HEK293 (cell line): ENCODE results near the gene C19orf38.

Experiments
- BCL11B ChIP-seq: fragments of 450-650 bp; formaldehyde crosslinking; IDR thresholded peaks from 2 replicates; pipeline ENCODE4 v1.5.1; 2016; ENCODE audit warnings: low read depth, missing biosample characterization, missing genetic modification characterization
- FEZF1 ChIP-seq: fragments of 450-650 bp; formaldehyde crosslinking; IDR thresholded peaks from 2 replicates; pipeline ENCODE4 v1.5.1; 2016; ENCODE audit warnings: missing biosample characterization, missing genetic modification characterization
- GLI4 ChIP-seq: fragments of 450-650 bp; formaldehyde crosslinking; IDR thresholded peaks from 2 replicates; pipeline ENCODE4 v1.5.1; 2016; ENCODE audit warnings: missing biosample characterization, missing genetic modification characterization
- KLF1 ChIP-seq: fragments of 450-650 bp; formaldehyde crosslinking; IDR thresholded peaks from 2 replicates; pipeline ENCODE4 v1.5.1; 2016; ENCODE audit warnings: missing biosample characterization, missing genetic modification characterization
- KLF8 ChIP-seq: fragments of 450-650 bp; formaldehyde crosslinking; IDR thresholded peaks from 2 replicates; pipeline ENCODE4 v1.5.1; 2016; ENCODE audit warnings: missing biosample characterization, missing genetic modification characterization
- OVOL3 ChIP-seq: fragments of 450-650 bp; formaldehyde crosslinking; IDR thresholded peaks from 2 replicates; pipeline ENCODE4 v1.5.1; 2016; ENCODE audit warnings: missing biosample characterization, missing genetic modification characterization
- SALL2 ChIP-seq: fragments of 450-650 bp; formaldehyde crosslinking; IDR thresholded peaks from 2 replicates; pipeline ENCODE4 v1.5.0; 2017; ENCODE audit warnings: missing biosample characterization, mild to moderate bottlenecking, missing genetic modification characterization, borderline replicate concordance
- SP2 ChIP-seq: fragments of 450-650 bp; formaldehyde crosslinking; IDR thresholded peaks from 2 replicates; pipeline ENCODE4 v1.5.1; 2016; ENCODE audit warnings: missing biosample characterization, missing genetic modification characterization
- SP7 ChIP-seq: fragments of 450-650 bp; formaldehyde crosslinking; IDR thresholded peaks from 2 replicates; pipeline ENCODE4 v1.5.1; 2016; ENCODE audit warnings: missing biosample characterization, missing genetic modification characterization
- TCF7L2 ChIP-seq: IDR thresholded peaks from 2 replicates; pipeline ENCODE4 v1.6.1; 2011; ENCODE audit warnings: low read depth, mild to moderate bottlenecking, inconsistent platforms, low read length, moderate library complexity, borderline replicate concordance
- YY1 ChIP-seq: fragments of 450-650 bp; formaldehyde crosslinking; IDR thresholded peaks from 2 replicates; pipeline ENCODE4 v1.5.1; 2018; ENCODE audit warnings: missing biosample characterization, missing genetic modification characterization
- YY2 ChIP-seq: fragments of 450-650 bp; formaldehyde crosslinking; IDR thresholded peaks from 2 replicates; pipeline ENCODE4 v1.5.1; 2016; ENCODE audit warnings: missing biosample characterization, missing genetic modification characterization
- ZBTB6 ChIP-seq: fragments of 450-650 bp; formaldehyde crosslinking; IDR thresholded peaks from 2 replicates; pipeline ENCODE4 v1.5.1; 2017; ENCODE audit warnings: missing biosample characterization, missing genetic modification characterization
- ZEB2 ChIP-seq: fragments of 450-650 bp; formaldehyde crosslinking; IDR thresholded peaks from 2 replicates; pipeline ENCODE4 v1.5.1; 2016; ENCODE audit warnings: missing biosample characterization, missing genetic modification characterization
- ZNF10 ChIP-seq: fragments of 450-650 bp; formaldehyde crosslinking; IDR thresholded peaks from 2 replicates; pipeline ENCODE4 v1.5.1; 2017; ENCODE audit warnings: missing biosample characterization, missing genetic modification characterization
- ZNF157 ChIP-seq: fragments of 450-650 bp; formaldehyde crosslinking; IDR thresholded peaks from 2 replicates; pipeline ENCODE4 v1.5.1; 2016; ENCODE audit warnings: missing biosample characterization, missing genetic modification characterization
- ZNF19 ChIP-seq: fragments of 450-650 bp; formaldehyde crosslinking; IDR thresholded peaks from 2 replicates; pipeline ENCODE4; 2016; ENCODE audit warnings: missing biosample characterization, missing genetic modification characterization, low read depth
- ZNF202 ChIP-seq: fragments of 450-650 bp; formaldehyde crosslinking; IDR thresholded peaks from 2 replicates; pipeline ENCODE4 v1.5.1; 2016; ENCODE audit warnings: missing biosample characterization, missing genetic modification characterization, borderline replicate concordance
- ZNF239 ChIP-seq: fragments of 450-650 bp; formaldehyde crosslinking; IDR thresholded peaks from 2 replicates; pipeline ENCODE4 v1.5.1; 2016; ENCODE audit warnings: missing biosample characterization, missing genetic modification characterization
- ZNF248 ChIP-seq: fragments of 450-650 bp; formaldehyde crosslinking; IDR thresholded peaks from 2 replicates; pipeline ENCODE4 v1.5.1; 2017; ENCODE audit warnings: missing biosample characterization, missing genetic modification characterization
- ZNF274 ChIP-seq, 2 experiments: fragments of 200-500 bp in 1 of 2; fragments of 450-650 bp in 1 of 2; sonication (Bioruptor generic) in 1 of 2; formaldehyde crosslinking in 1 of 2; IDR thresholded peaks; 2 replicates each; pipeline versions ENCODE4 v1.5.1 to v1.6.1; 2014 to 2016; ENCODE audit warnings: borderline replicate concordance in 1 of 2, inconsistent platforms in 1 of 2, low read length in 1 of 2, missing biosample characterization in 1 of 2, missing genetic modification characterization in 1 of 2
- ZNF350 ChIP-seq: fragments of 450-650 bp; formaldehyde crosslinking; IDR thresholded peaks from 2 replicates; pipeline ENCODE4 v1.5.0; 2017; ENCODE audit warnings: missing biosample characterization, mild to moderate bottlenecking, missing genetic modification characterization
- ZNF354C ChIP-seq: fragments of 450-650 bp; formaldehyde crosslinking; IDR thresholded peaks from 2 replicates; pipeline ENCODE4 v1.5.1; 2016; ENCODE audit warnings: missing biosample characterization, missing genetic modification characterization, low read depth, borderline replicate concordance
- ZNF514 ChIP-seq: fragments of 450-650 bp; formaldehyde crosslinking; IDR thresholded peaks from 2 replicates; pipeline ENCODE4 v1.5.1; 2016; ENCODE audit warnings: missing biosample characterization, missing genetic modification characterization
- ZNF521 ChIP-seq: fragments of 450-650 bp; formaldehyde crosslinking; IDR thresholded peaks from 2 replicates; pipeline ENCODE4 v1.5.1; 2017; ENCODE audit warnings: missing biosample characterization, mild to moderate bottlenecking, missing genetic modification characterization
- ZNF529 ChIP-seq: fragments of 450-650 bp; formaldehyde crosslinking; IDR thresholded peaks from 2 replicates; pipeline ENCODE4 v1.5.1; 2017; ENCODE audit warnings: missing genetic modification characterization, missing biosample characterization; ENCODE audit not compliant: insufficient replicate concordance
- ZNF549 ChIP-seq: fragments of 450-650 bp; IDR thresholded peaks from 2 replicates; pipeline ENCODE4 v1.5.1; 2018; ENCODE audit warnings: missing biosample characterization, missing genetic modification characterization, mild to moderate bottlenecking, inconsistent platforms, moderate library complexity
- ZNF560 ChIP-seq: fragments of 450-650 bp; formaldehyde crosslinking; IDR thresholded peaks from 2 replicates; pipeline ENCODE4 v1.5.1; 2017; ENCODE audit warnings: missing biosample characterization, missing genetic modification characterization, borderline replicate concordance
- ZNF629 ChIP-seq: fragments of 450-650 bp; formaldehyde crosslinking; IDR thresholded peaks from 2 replicates; pipeline ENCODE4 v1.5.1; 2017; ENCODE audit warnings: missing biosample characterization, missing genetic modification characterization
- ZNF664 ChIP-seq: fragments of 450-650 bp; formaldehyde crosslinking; IDR thresholded peaks from 2 replicates; pipeline ENCODE4 v1.5.1; 2016; ENCODE audit warnings: missing biosample characterization, missing genetic modification characterization
- ZNF670 ChIP-seq: fragments of 450-650 bp; formaldehyde crosslinking; IDR thresholded peaks from 2 replicates; pipeline ENCODE4 v1.5.1; 2016; ENCODE audit warnings: missing biosample characterization, missing genetic modification characterization, low read depth
- ZNF768 ChIP-seq: fragments of 450-650 bp; formaldehyde crosslinking; IDR thresholded peaks from 2 replicates; pipeline ENCODE4 v1.5.1; 2018; ENCODE audit warnings: missing biosample characterization, mild to moderate bottlenecking, missing genetic modification characterization
- ZSCAN23 ChIP-seq: fragments of 450-650 bp; formaldehyde crosslinking; IDR thresholded peaks from 2 replicates; pipeline ENCODE4 v1.5.1; 2016; ENCODE audit warnings: missing biosample characterization, missing genetic modification characterization
- TF ChIP-seq, protein P1 (sequence below): fragments of 450-650 bp; formaldehyde crosslinking; IDR thresholded peaks from 2 replicates; pipeline ENCODE4 v1.5.1; 2016; ENCODE audit warnings: missing biosample characterization, missing genetic modification characterization
- TF ChIP-seq, protein P2 (sequence below): fragments of 450-650 bp; formaldehyde crosslinking; IDR thresholded peaks from 2 replicates; pipeline ENCODE4 v1.5.1; 2016; ENCODE audit warnings: missing biosample characterization, missing genetic modification characterization, borderline replicate concordance

Gene C19orf38

GRCh38 chr19:10871711-10872545, 23.7 kb downstream of the C19orf38 start (continued):
- TF ChIP-seq KLF8 (tag by site-specific recombination) (peak; percentile 77), ZNF768 (tag by site-specific recombination) (no peak), ZNF202 (no peak), BCL11B (no peak; the same call in 1 of the 2 replicates), ZEB2 (tag by site-specific recombination) (peak; percentile 53; the same call in 1 of the 2 replicates), OVOL3 (tag by site-specific recombination) (no peak), ZNF354C (tag by site-specific recombination) (no peak), SALL2 (tag by site-specific recombination) (no peak), ZNF239 (no peak), ZBTB6 (no peak), ZNF629 (tag by site-specific recombination) (no peak), ZNF664 (tag by site-specific recombination) (no peak), ZNF274 (IDR thresholded peaks at IDR 0.05; ENCODE audit: low read length) (no peak), ZNF274 (tag by site-specific recombination; IDR thresholded peaks at IDR 0.05; ENCODE audit: borderline replicate concordance) (no peak), ZSCAN23 (tag by site-specific recombination) (no peak), ZNF521 (no peak), ZNF19 (tag by site-specific recombination) (no peak), ZNF529 (tag by site-specific recombination) (no peak), YY1 (tag by site-specific recombination) (no peak), GLI4 (tag by site-specific recombination) (no peak), ZNF248 (tag by site-specific recombination) (no peak), ZNF549 (tag by site-specific recombination) (no peak), ZNF560 (tag by site-specific recombination) (no peak), SP7 (0 out of 2 replicates have a peak, but pooled peaks have one; percentile 12), ZNF157 (tag by site-specific recombination) (no peak), FEZF1 (no peak), TCF7L2 (no peak), KLF1 (tag by site-specific recombination) (peak; percentile 92), SP2 (peak; percentile 67), ZNF10 (tag by site-specific recombination) (no peak), ZNF350 (tag by site-specific recombination) (no peak), YY2 (no peak), ZNF670 (tag by site-specific recombination) (no peak), ZNF514 (no peak)
- TF ChIP-seq, protein P1, sequence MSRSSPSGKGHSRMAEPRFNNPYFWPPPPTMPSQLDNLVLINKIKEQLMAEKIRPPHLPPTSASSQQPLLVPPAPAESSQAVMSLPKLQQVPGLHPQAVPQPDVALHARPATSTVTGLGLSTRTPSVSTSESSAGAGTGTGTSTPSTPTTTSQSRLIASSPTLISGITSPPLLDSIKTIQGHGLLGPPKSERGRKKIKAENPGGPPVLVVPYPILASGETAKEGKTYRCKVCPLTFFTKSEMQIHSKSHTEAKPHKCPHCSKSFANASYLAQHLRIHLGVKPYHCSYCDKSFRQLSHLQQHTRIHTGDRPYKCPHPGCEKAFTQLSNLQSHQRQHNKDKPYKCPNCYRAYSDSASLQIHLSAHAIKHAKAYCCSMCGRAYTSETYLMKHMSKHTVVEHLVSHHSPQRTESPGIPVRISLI (tag by site-specific recombination) = no peak
- TF ChIP-seq, protein P2, sequence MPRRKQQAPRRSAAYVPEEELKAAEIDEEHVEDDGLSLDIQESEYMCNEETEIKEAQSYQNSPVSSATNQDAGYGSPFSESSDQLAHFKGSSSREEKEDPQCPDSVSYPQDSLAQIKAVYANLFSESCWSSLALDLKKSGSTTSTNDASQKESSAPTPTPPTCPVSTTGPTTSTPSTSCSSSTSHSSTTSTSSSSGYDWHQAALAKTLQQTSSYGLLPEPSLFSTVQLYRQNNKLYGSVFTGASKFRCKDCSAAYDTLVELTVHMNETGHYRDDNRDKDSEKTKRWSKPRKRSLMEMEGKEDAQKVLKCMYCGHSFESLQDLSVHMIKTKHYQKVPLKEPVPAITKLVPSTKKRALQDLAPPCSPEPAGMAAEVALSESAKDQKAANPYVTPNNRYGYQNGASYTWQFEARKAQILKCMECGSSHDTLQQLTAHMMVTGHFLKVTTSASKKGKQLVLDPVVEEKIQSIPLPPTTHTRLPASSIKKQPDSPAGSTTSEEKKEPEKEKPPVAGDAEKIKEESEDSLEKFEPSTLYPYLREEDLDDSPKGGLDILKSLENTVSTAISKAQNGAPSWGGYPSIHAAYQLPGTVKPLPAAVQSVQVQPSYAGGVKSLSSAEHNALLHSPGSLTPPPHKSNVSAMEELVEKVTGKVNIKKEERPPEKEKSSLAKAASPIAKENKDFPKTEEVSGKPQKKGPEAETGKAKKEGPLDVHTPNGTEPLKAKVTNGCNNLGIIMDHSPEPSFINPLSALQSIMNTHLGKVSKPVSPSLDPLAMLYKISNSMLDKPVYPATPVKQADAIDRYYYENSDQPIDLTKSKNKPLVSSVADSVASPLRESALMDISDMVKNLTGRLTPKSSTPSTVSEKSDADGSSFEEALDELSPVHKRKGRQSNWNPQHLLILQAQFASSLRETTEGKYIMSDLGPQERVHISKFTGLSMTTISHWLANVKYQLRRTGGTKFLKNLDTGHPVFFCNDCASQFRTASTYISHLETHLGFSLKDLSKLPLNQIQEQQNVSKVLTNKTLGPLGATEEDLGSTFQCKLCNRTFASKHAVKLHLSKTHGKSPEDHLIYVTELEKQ (tag by site-specific recombination) = no peak
